A549 (cell line): ENCODE measurements around the gene NELFE. TPM values are rescaled to one million over a fixed set of nuclear protein-coding genes. Genes with fewer than 3 reads are reported as not detected.

ENCODE experiments used
- ATAC-seq, 2 experiments: fragments of 200-7000 bp in 1 of 2; fragments of >200 bp in 1 of 2; cut with Nextera tagmentation in 1 of 2; cut with Tn5 transposase in 1 of 2; 3 replicates each; pipeline versions ENCODE4 v1.8.0 to v1.9.1; 2018 to 2020; ENCODE audit warnings: mild to moderate bottlenecking in 1 of 2, moderate library complexity in 1 of 2
- CTCF ChIA-PET: fragments of 300-600 bp; sonication (Branson Sonifier 250); formaldehyde crosslinking; extraction: SDS; loops from one replicate; lab custom pipeline; 2021; ENCODE audit warnings: antibody characterized with exemption, inconsistent platforms; lab: Yijun Ruan, JAX
- POLR2A ChIA-PET: fragments of 350-600 bp; formaldehyde crosslinking; extraction: SDS; loops from one replicate; lab custom pipeline; 2021; ENCODE audit warnings: antibody characterized with exemption, inconsistent platforms; lab: Yijun Ruan, JAX
- DNase-seq, 2 experiments: peaks; one replicate each; pipeline versions ENCODE4 v3.0.0 to v3.0.0-alpha.2; 2011 to 2016; ENCODE audit warnings: low read depth in 1 of 2, low spot score in 1 of 2
- FAIRE-seq: peaks from 2 replicates; lab custom pipeline; 2011; peaks lifted over from hg19 to GRCh38; lab: Jason Lieb, UNC
- H3K27ac ChIP-seq, 2 experiments: fragments of >200 bp; sonication (Bioruptor Twin); formaldehyde crosslinking; 3 replicates each; pipeline ENCODE4 v1.5.1; 2016 to 2017
- H3K4me1 ChIP-seq: fragments of >200 bp; sonication (Bioruptor Twin); formaldehyde crosslinking; 3 replicates; pipeline ENCODE4 v1.6.1; 2016
- H3K4me2 ChIP-seq: fragments of >200 bp; sonication (Bioruptor Twin); formaldehyde crosslinking; 3 replicates; pipeline ENCODE4 v1.6.1; 2016
- H3K4me3 ChIP-seq: fragments of >200 bp; sonication (Bioruptor Twin); formaldehyde crosslinking; 3 replicates; pipeline ENCODE4 v1.5.1; 2016
- H3K9me3 ChIP-seq: fragments of >200 bp; sonication (Bioruptor Twin); formaldehyde crosslinking; 3 replicates; pipeline ENCODE4 v1.6.1; 2016
- ATOH8 ChIP-seq: fragments of 250-450 bp; sonication (Bioruptor Pico); IDR thresholded peaks from 2 replicates; pipeline ENCODE4 v1.5.0; 2020; ENCODE audit warnings: low read depth, mild to moderate bottlenecking, moderate library complexity
- BHLHE40 ChIP-seq: IDR thresholded peaks from 2 replicates; pipeline ENCODE4 v1.6.1; 2012; ENCODE audit warnings: low read depth, low read length, inconsistent platforms
- CBX2 ChIP-seq: fragments of 200-600 bp; sonication (generic); IDR thresholded peaks from 2 replicates; pipeline ENCODE4 v1.6.1; 2016; ENCODE audit warnings: low read depth, mild to moderate bottlenecking, borderline replicate concordance
- CEBPB ChIP-seq, 2 experiments: fragments of >200 bp in 1 of 2; sonication (Bioruptor Twin) in 1 of 2; formaldehyde crosslinking in 1 of 2; IDR thresholded peaks; 2 replicates each; pipeline ENCODE4 v1.6.1; 2012 to 2016
- CHD2 ChIP-seq: fragments of 150-350 bp; IDR thresholded peaks from 2 replicates; pipeline ENCODE4 v1.6.1; 2014; ENCODE audit warnings: low read length; ENCODE audit not compliant: partially characterized antibody
- CHD4 ChIP-seq: fragments of 200-600 bp; sonication (generic); IDR thresholded peaks from 2 replicates; pipeline ENCODE4 v1.6.1; 2016; ENCODE audit warnings: antibody characterized with exemption, mild to moderate bottlenecking, borderline replicate concordance
- CTCF ChIP-seq: fragments of >200 bp; sonication (Bioruptor Twin); formaldehyde crosslinking; IDR thresholded peaks from 3 replicates; pipeline ENCODE4 v1.5.1; 2016
- E2F6 ChIP-seq: IDR thresholded peaks from 2 replicates; pipeline ENCODE4 v1.6.1; 2012; ENCODE audit warnings: low read depth, borderline replicate concordance
- EHMT2 ChIP-seq: fragments of 200-600 bp; sonication (generic); IDR thresholded peaks from 2 replicates; pipeline ENCODE4 v1.6.1; 2016; ENCODE audit warnings: antibody characterized with exemption, low read depth, mild to moderate bottlenecking, moderate library complexity
- HES2 ChIP-seq: fragments of >200 bp; sonication (Bioruptor Twin); formaldehyde crosslinking; IDR thresholded peaks from 2 replicates; pipeline ENCODE4 v1.6.1; 2016
- HEYL ChIP-seq: fragments of 250-450 bp; sonication (Bioruptor Pico); IDR thresholded peaks from 2 replicates; pipeline ENCODE4 v1.8.0; 2021; ENCODE audit warnings: mild to moderate bottlenecking, moderate library complexity
- HMGXB4 ChIP-seq: fragments of 250-450 bp; sonication (Bioruptor Pico); IDR thresholded peaks from 2 replicates; pipeline ENCODE4 v1.5.0; 2021; ENCODE audit warnings: mild to moderate bottlenecking, moderate library complexity, borderline replicate concordance
- HOXA7 ChIP-seq: fragments of 250-450 bp; sonication (Bioruptor Pico); IDR thresholded peaks from 2 replicates; pipeline ENCODE4 v1.5.0; 2020; ENCODE audit warnings: mild to moderate bottlenecking, moderate library complexity
- HOXB13 ChIP-seq: fragments of 250-450 bp; sonication (Bioruptor Pico); IDR thresholded peaks from 2 replicates; pipeline ENCODE4 v1.5.0; 2020; ENCODE audit warnings: low read depth, mild to moderate bottlenecking, moderate library complexity
- JUN ChIP-seq, 2 experiments: fragments of >200 bp; sonication (Bioruptor Twin); formaldehyde crosslinking; IDR thresholded peaks; 2 replicates in 1 of 2; 3 replicates in 1 of 2; pipeline ENCODE4 v1.6.1; 2016 to 2017
- KDM1A ChIP-seq: fragments of 200-600 bp; sonication (generic); IDR thresholded peaks from 2 replicates; pipeline ENCODE4 v1.6.1; 2016; ENCODE audit warnings: low read depth, mild to moderate bottlenecking
- MAX ChIP-seq: IDR thresholded peaks from 2 replicates; pipeline ENCODE4 v1.6.1; 2012
- NFE2L2 ChIP-seq: fragments of 150-350 bp; conservative IDR thresholded peaks from 2 replicates; pipeline ENCODE4 v1.6.1; 2014; ENCODE audit warnings: low read length
- NPAS2 ChIP-seq: fragments of 250-450 bp; sonication (Bioruptor Pico); IDR thresholded peaks from 2 replicates; pipeline ENCODE4 v1.8.0; 2022; ENCODE audit warnings: mild to moderate bottlenecking, moderate library complexity, borderline replicate concordance
- NR3C1 ChIP-seq: fragments of >200 bp; sonication (Bioruptor Twin); formaldehyde crosslinking; IDR thresholded peaks from 3 replicates; pipeline ENCODE4 v1.6.1; 2017
- PBX3 ChIP-seq: IDR thresholded peaks from 2 replicates; pipeline ENCODE4 v1.6.1; 2012
- POLR2A ChIP-seq: IDR thresholded peaks from 2 replicates; pipeline ENCODE4 v1.6.1; 2012; ENCODE audit warnings: mild to moderate bottlenecking, low read length
- SMC3 ChIP-seq: fragments of >200 bp; sonication (Bioruptor Twin); formaldehyde crosslinking; IDR thresholded peaks from 3 replicates; pipeline ENCODE4 v1.6.1; 2018; ENCODE audit warnings: inconsistent platforms
- USF2 ChIP-seq: fragments of 450-650 bp; IDR thresholded peaks from 2 replicates; pipeline ENCODE4 v1.6.1; 2014; ENCODE audit warnings: antibody characterized with exemption
- ZC3H11A ChIP-seq: fragments of 450-650 bp; IDR thresholded peaks from 2 replicates; pipeline ENCODE4 v1.6.1; 2014; ENCODE audit warnings: antibody characterized with exemption, mild to moderate bottlenecking
- ZFP36 ChIP-seq: fragments of 450-650 bp; IDR thresholded peaks from 2 replicates; pipeline ENCODE4 v1.6.1; 2014; ENCODE audit warnings: borderline replicate concordance; ENCODE audit not compliant: partially characterized antibody
- WGBS: methylation state at CpG from one replicate; pipeline ENCODE4 v1.1.6; 2017; ENCODE audit errors: missing lambda C conversion rate; 5-methylcytosine and 5-hydroxymethylcytosine counted together
- polyA plus RNA-seq, 4 experiments: library from polyadenylated mRNA; depleted of rRNA in 3 of 4; stranded (reverse); fragments of >200 nt; fragmentation: RNase III in 1 of 4; extraction: RNeasy Plus Mini Kit Qiagen cat#74134 plus additional on column Dnase treatment in 1 of 4; gene quantifications; 2 replicates in 3 of 4; 3 replicates in 1 of 4; pipeline ENCODE4 v1.2.3, GENCODE V29; 2011 to 2017

The NELFE gene
- polyA plus RNA-seq, 2 of the 4 experiments (the other 2 are of a cell fraction), result 64.2 to 72.4 TPM

- Histone ChIP-seq H3K4me3 (no peak overlapping the region), H3K4me1 (no peaks in the 10 kb centered on the region; the same call in 2 of the 3 replicates), H3K27ac (no peak overlapping the region), H3K4me2 (no peak overlapping the region), H3K9me3 (peaks cover 2% of the 10 kb centered on the region; the same call in 1 of the 3 replicates)
- DNase-seq (no peak), FAIRE-seq (no peak), ATAC-seq (no peak)
- TF ChIP-seq CEBPB (IDR thresholded peaks at IDR 0.05) (no peak), BHLHE40 (no peak), HOXB13 (no peak), EHMT2 (no peak), SMC3 (no peak), NPAS2 (CRISPR knock-in tag) (no peak), CBX2 (no peak), ATOH8 (CRISPR knock-in tag) (no peak), MAX (no peak), KDM1A (no peak), NR3C1 (no peak), ZFP36 (no peak), E2F6 (no peak), HMGXB4 (CRISPR knock-in tag) (no peak), HES2 (no peak), JUN (IDR thresholded peaks at IDR 0.05) (no peak), HOXA7 (no peak), USF2 (no peak)
- ChIA-PET POLR2A (no interaction called here), CTCF (no interaction called here)
- WGBS, result 93% methylated on average over 1 of the region's 1 CpG
These were observed 27.8 kb downstream of the NELFE start for GRCh38 chr6:31930962-31931361.

- DNase-seq, result no peak
- H3K4me1 ChIP-seq, result no peaks in the 10 kb centered on the region; the same call in 2 of the 3 replicates
- H3K27ac ChIP-seq, result no peak overlapping the region
- ChIA-PET POLR2A (no interaction called here), CTCF (interaction anchor here (1.8 kb wide), 1 partner anchor 24 kb away, joined by 5 read pairs; no protein-coding TSS in a partner anchor)
- H3K4me3 ChIP-seq, result no peak overlapping the region
- no peak for ATAC-seq
- 77% methylated on average over 4 of the region's 9 CpGs for WGBS
- no peak overlapping the region for H3K4me2 ChIP-seq
- H3K9me3 ChIP-seq, result peaks cover 3% of the 10 kb centered on the region; the same call in 1 of the 3 replicates
- no peak for FAIRE-seq
- TF ChIP-seq POLR2A (no peak), ZC3H11A (no peak), HOXA7 (no peak), NFE2L2 (no peak), BHLHE40 (no peak), PBX3 (no peak), CHD4 (no peak), CTCF (no peak), KDM1A (no peak), ATOH8 (CRISPR knock-in tag) (no peak), JUN (IDR thresholded peaks at IDR 0.05) (no peak), HMGXB4 (CRISPR knock-in tag) (no peak), E2F6 (no peak), CHD2 (no peak), HEYL (no peak)
These were observed 30.2 kb downstream of the NELFE start for GRCh38 chr6:31928672-31928939.
